Measurements from ENCODE around the gene TSPAN11.

DNA sequence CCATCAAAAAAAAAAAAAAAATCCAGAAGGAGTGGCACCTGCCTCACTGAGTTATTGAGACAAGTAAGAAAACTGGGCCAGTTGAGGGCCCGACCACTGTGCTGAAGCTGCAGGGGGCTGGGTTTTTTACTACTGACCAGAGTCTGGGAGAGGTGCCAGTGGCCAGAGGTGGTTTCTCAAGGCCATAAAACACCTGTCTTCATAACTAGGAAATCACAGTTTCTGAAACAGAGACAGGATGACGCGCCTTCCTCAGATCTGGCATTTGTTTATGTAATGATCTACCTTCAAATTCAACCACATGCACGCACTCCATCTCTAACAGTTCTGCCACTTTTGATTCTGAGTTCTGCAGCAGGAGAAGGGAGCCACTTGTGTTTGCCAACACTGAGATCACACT is 12.7 kb downstream of the TSPAN11 start:
- TF ChIP-seq POLR2A (IDR thresholded peaks at IDR 0.05; ENCODE audit: low read depth, low read length) (no peak), POLR2AphosphoS5 (IDR thresholded peaks at IDR 0.05; ENCODE audit: low read depth, low read length) (no peak)
